Retina (tissue), 1 donor: ENCODE data around the gene CTSO.
"Not testable (repeated sequence)": the region's sequence is repeated elsewhere in the genome, so short reads cannot be mapped to it uniquely, and the experiment has no call there.

Experiments used
- DNase-seq: peaks from one replicate; pipeline ENCODE4 v3.0.0-alpha.2; 2016

Gene CTSO

GRCh38 chr4:155904331-155904730 lies 49.3 kb downstream of the CTSO start:
- no peak for DNase-seq

- no peak for DNase-seq
Measured at GRCh38 chr4:155903453-155903852, 50.2 kb downstream of the CTSO start, which contains the start of gene TDO2. TSS of gene TDO2 (plus strand) at chr4:155903696. CDS start at chr4:155903759, 63 bp downstream.

GRCh38 chr4:155901013-155901412 lies 52.7 kb downstream of the CTSO start:
- no peak for DNase-seq

GRCh38 chr4:155900381-155900780 lies 53.3 kb downstream of the CTSO start:
- DNase-seq: no peak

GRCh38 chr4:155899891-155900290 lies 53.8 kb downstream of the CTSO start:
- DNase-seq: no peak

GRCh38 chr4:155898371-155898770 lies 55.3 kb downstream of the CTSO start:
- not testable (repeated sequence) for DNase-seq

GRCh38 chr4:155891058-155891457 lies 62.6 kb downstream of the CTSO start:
- DNase-seq: no peak

- DNase-seq: no peak
Measured at GRCh38 chr4:155889946-155890345, 63.7 kb downstream of the CTSO start.

- no peak for DNase-seq
Measured at GRCh38 chr4:155889031-155889793, 64.5 kb downstream of the CTSO start.

- no peak for DNase-seq
Measured at GRCh38 chr4:155887847-155888570, 65.7 kb downstream of the CTSO start.

- no peak for DNase-seq
Measured at GRCh38 chr4:155887045-155887444, 66.6 kb downstream of the CTSO start.

- no peak for DNase-seq
Measured at GRCh38 chr4:155885666-155886065, 68.0 kb downstream of the CTSO start.

GRCh38 chr4:155883895-155884294 lies 69.8 kb downstream of the CTSO start:
- DNase-seq: no peak

GRCh38 chr4:155881555-155881954 lies 72.1 kb downstream of the CTSO start:
- DNase-seq: no peak

GRCh38 chr4:155879767-155880166 lies 73.9 kb downstream of the CTSO start:
- DNase-seq: no peak

GRCh38 chr4:155878611-155879010 lies 75.1 kb downstream of the CTSO start:
- DNase-seq: no peak

- DNase-seq: no peak
Measured at GRCh38 chr4:155877971-155878370, 75.7 kb downstream of the CTSO start.

- DNase-seq: no peak
Measured at GRCh38 chr4:155875878-155876277, 77.8 kb downstream of the CTSO start.
